Mesothelial cell of epicardium (in vitro differentiated cells): ENCODE results near the gene THRA. TPM values are rescaled to one million over a fixed set of nuclear protein-coding genes. Genes with fewer than 3 reads are reported as not detected.

Experiments
- DNase-seq, 2 experiments: peaks; one replicate each; pipeline ENCODE4 v3.0.0; 2021; ENCODE audit warnings: low spot score in 2 of 2; ENCODE audit not compliant: unreplicated experiment in 2 of 2
- H3K27ac Mint-ChIP-seq: 2 replicates; pipeline ENCODE4 v1.8.0; 2021; ENCODE audit warnings: mixed read lengths
- H3K27me3 Mint-ChIP-seq: 2 replicates; pipeline ENCODE4 v1.8.0; 2021; ENCODE audit warnings: low read depth, mixed read lengths
- H3K36me3 Mint-ChIP-seq: 2 replicates; pipeline ENCODE4 v1.8.0; 2021; ENCODE audit warnings: mixed read lengths
- H3K4me1 Mint-ChIP-seq: 2 replicates; pipeline ENCODE4 v1.8.0; 2021; ENCODE audit warnings: mixed read lengths
- H3K4me3 Mint-ChIP-seq: 2 replicates; pipeline ENCODE4 v1.8.0; 2021; ENCODE audit warnings: mild to moderate bottlenecking, moderate library complexity, mixed read lengths
- H3K9me3 Mint-ChIP-seq: 2 replicates; pipeline ENCODE4 v1.8.0; 2021; ENCODE audit warnings: mixed read lengths
- total RNA-seq: library from RNA; stranded (reverse); gene quantifications from 3 replicates; pipeline ENCODE4 v1.2.1, GENCODE V29; 2021
- TF ChIP-seq, protein P1 (sequence below): fragments of 200-600 bp; sonication (generic); IDR thresholded peaks from one replicate; pipeline ENCODE4 v1.5.0; 2021; ENCODE audit warnings: antibody characterized with exemption; ENCODE audit not compliant: unreplicated experiment

Gene THRA
- total RNA-seq, 1 donor from 2014 or later, result 42.4 TPM

DNA sequence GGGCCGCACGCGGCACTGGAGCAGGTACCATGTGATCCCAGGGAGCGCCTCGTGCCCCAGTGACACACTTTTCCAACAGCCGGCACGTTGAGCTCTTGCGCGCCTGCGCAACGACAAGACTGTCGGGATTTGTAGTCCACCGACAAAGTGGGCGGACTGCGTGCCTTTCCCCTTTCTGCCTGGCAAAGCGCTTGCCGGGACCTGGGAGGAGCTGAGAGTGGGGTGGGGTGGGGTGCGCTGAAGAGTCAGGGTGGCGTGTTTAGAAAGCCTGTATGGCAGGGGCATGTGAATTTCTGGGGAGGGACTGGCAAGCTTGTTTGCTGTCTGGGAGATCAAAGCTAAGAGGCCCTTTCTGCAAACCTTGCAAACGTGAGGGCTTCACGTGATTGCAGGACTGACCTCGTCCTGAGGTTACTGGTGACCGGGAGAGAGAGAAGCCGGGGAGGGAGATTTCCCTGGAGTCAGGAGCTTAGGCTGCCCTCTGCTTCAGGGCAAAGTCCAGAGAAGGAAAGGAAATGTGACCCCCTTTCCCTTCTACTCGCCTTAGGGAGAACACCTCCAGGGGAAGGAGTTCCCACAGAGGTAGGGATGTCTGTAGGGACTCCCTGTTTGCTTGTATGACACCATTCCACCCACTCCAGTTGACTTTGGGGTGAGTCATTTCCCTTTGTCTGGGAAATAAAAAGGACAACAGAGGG, 38.1 kb downstream of the THRA start:
- Mint-ChIP-seq H3K4me3 (peak overlapping the region; percentile 67), H3K27ac (peak overlapping the region; percentile 80), H3K36me3 (peaks cover 4% of the 10 kb centered on the region), H3K4me1 (peaks cover 51% of the 10 kb centered on the region), H3K27me3 (no peaks in the 10 kb centered on the region), H3K9me3 (no peaks in the 10 kb centered on the region)
- TF ChIP-seq, protein P1, sequence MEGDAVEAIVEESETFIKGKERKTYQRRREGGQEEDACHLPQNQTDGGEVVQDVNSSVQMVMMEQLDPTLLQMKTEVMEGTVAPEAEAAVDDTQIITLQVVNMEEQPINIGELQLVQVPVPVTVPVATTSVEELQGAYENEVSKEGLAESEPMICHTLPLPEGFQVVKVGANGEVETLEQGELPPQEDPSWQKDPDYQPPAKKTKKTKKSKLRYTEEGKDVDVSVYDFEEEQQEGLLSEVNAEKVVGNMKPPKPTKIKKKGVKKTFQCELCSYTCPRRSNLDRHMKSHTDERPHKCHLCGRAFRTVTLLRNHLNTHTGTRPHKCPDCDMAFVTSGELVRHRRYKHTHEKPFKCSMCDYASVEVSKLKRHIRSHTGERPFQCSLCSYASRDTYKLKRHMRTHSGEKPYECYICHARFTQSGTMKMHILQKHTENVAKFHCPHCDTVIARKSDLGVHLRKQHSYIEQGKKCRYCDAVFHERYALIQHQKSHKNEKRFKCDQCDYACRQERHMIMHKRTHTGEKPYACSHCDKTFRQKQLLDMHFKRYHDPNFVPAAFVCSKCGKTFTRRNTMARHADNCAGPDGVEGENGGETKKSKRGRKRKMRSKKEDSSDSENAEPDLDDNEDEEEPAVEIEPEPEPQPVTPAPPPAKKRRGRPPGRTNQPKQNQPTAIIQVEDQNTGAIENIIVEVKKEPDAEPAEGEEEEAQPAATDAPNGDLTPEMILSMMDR, result no peak
- DNase-seq, result peak; percentile 87 to 91

GRCh38 chr17:40101367-40102210, 38.8 kb downstream of the THRA start:
- H3K36me3 Mint-ChIP-seq, result peaks cover 2% of the 10 kb centered on the region
- no peak for DNase-seq
- peaks cover 56% of the 10 kb centered on the region for H3K4me1 Mint-ChIP-seq
- no peaks in the 10 kb centered on the region for H3K9me3 Mint-ChIP-seq
- no peak overlapping the region for H3K4me3 Mint-ChIP-seq
- TF ChIP-seq, protein P1, result no peak
- no peak overlapping the region for H3K27ac Mint-ChIP-seq
- H3K27me3 Mint-ChIP-seq, result no peaks in the 10 kb centered on the region

DNA sequence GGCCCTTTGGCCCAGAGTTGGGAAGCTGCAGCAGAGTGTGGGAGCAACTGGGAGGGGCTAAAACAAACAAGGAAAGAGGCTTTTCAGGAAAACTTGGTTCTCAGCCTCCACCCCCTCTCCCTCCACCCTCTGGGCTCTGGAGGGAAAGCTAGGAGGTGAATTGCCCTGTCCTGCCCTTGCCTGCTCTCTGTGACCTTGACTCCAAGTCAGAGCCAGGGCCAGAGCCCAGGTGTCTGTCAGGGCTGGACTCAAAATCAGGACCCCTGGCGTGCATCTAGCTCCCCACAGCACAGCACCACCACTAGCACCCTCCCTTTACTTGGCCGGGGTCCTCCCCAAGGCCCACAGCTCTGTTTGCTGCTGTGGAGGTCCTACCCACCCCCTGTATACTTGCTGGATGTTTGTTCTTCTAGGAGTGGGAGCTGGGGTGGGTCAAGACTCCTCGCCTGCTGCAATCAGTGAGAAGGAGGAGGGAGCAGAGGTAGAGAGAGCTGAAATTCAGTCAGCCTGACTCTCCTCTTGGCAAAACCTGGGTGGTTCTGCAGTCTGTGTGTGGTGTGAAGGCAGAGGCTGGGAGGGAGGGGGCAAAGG, 40.4 kb downstream of the THRA start:
- no peaks in the 10 kb centered on the region for H3K27me3 Mint-ChIP-seq
- DNase-seq, result no peak

GRCh38 chr17:40103688-40104087, 40.9 kb downstream of the THRA start:
- no peaks in the 10 kb centered on the region for H3K9me3 Mint-ChIP-seq
- no peaks in the 10 kb centered on the region for H3K27me3 Mint-ChIP-seq
- DNase-seq, result no peak
- no peak overlapping the region for H3K4me3 Mint-ChIP-seq
- H3K36me3 Mint-ChIP-seq, result no peaks in the 10 kb centered on the region
- TF ChIP-seq, protein P1, result no peak
- H3K4me1 Mint-ChIP-seq, result peaks cover 71% of the 10 kb centered on the region
- H3K27ac Mint-ChIP-seq, result peak overlapping the region; percentile 26

More for the DNA sequence above, 40.4 kb downstream of the THRA start:
- no peaks in the 10 kb centered on the region for H3K9me3 Mint-ChIP-seq
- TF ChIP-seq, protein P1, result no peak
- H3K36me3 Mint-ChIP-seq, result no peaks in the 10 kb centered on the region
- H3K27ac Mint-ChIP-seq, result peak overlapping the region; percentile 26
- peaks cover 71% of the 10 kb centered on the region for H3K4me1 Mint-ChIP-seq
- H3K4me3 Mint-ChIP-seq, result no peak overlapping the region

- Mint-ChIP-seq H3K4me3 (no peak overlapping the region), H3K27ac (no peak overlapping the region)
Measured at GRCh38 chr17:40104594-40105486, 42.1 kb downstream of the THRA start.

More at GRCh38 chr17:40104594-40105486, 42.1 kb downstream of the THRA start:
- H3K4me1 Mint-ChIP-seq, result peaks cover 67% of the 10 kb centered on the region
- TF ChIP-seq, protein P1, result no peak
- H3K9me3 Mint-ChIP-seq, result no peaks in the 10 kb centered on the region
- no peaks in the 10 kb centered on the region for H3K36me3 Mint-ChIP-seq
- no peaks in the 10 kb centered on the region for H3K27me3 Mint-ChIP-seq
- DNase-seq, result no peak
